Esophagus (tissue), 2 donors: Measurements from ENCODE around the gene FGD6. TPM values are rescaled to one million over a fixed set of nuclear protein-coding genes. Genes with fewer than 3 reads are reported as not detected.
"Not testable (repeated sequence)": the region's sequence is repeated elsewhere in the genome, so short reads cannot be mapped to it uniquely, and the experiment has no call there.

ENCODE experiments used
- H3K27ac ChIP-seq, 2 donors: one replicate each; pipeline ENCODE4 v1.5.1; 2013; ENCODE audit warnings: low read depth in 2 of 2, mild to moderate bottlenecking in 2 of 2, inconsistent platforms in 1 of 2, low read length in 1 of 2, moderate library complexity in 1 of 2
- H3K27me3 ChIP-seq, 2 donors: one replicate each; pipeline ENCODE4 v1.6.1; 2013; ENCODE audit warnings: low read length in 2 of 2, control low read depth in 1 of 2, mild to moderate bottlenecking in 1 of 2; ENCODE audit not compliant: insufficient read depth in 2 of 2, control insufficient read depth in 1 of 2
- H3K36me3 ChIP-seq, 2 donors: one replicate each; pipeline ENCODE4 v1.6.1; 2013; ENCODE audit warnings: low read length in 1 of 2; ENCODE audit not compliant: control insufficient read depth in 2 of 2, insufficient read depth in 2 of 2
- H3K4me1 ChIP-seq, 2 donors: one replicate each; pipeline ENCODE4 v1.6.1; 2013; ENCODE audit warnings: low read length in 1 of 2; ENCODE audit not compliant: control insufficient read depth in 2 of 2, insufficient read depth in 2 of 2
- H3K4me3 ChIP-seq, 2 donors: one replicate each; pipeline ENCODE4 v1.5.1; 2013; ENCODE audit warnings: low read length in 2 of 2, mild to moderate bottlenecking in 2 of 2, low read depth in 1 of 2, moderate library complexity in 1 of 2
- H3K9me3 ChIP-seq, 2 donors: one replicate each; pipeline ENCODE4 v1.6.1; 2013; ENCODE audit warnings: mild to moderate bottlenecking in 2 of 2, low read depth in 1 of 2, low read length in 1 of 2, moderate library complexity in 1 of 2; ENCODE audit not compliant: control insufficient read depth in 2 of 2, insufficient read depth in 1 of 2
- WGBS, 2 donors: extraction: QIAGEN DNeasy Blood & Tissue Kit; methylation state at CpG; one replicate each; pipeline ENCODE4 v1.1.7; 2013; 5-methylcytosine and 5-hydroxymethylcytosine counted together
- polyA plus RNA-seq, 2 donors: library from polyadenylated mRNA; stranded (reverse); fragments of 200-250 nt; gene quantifications; one replicate each; pipeline ENCODE4 v1.2.3, GENCODE V29; 2013
- donor health status: healthy with polysubstance abuse.
- donor health status: Bipolar disorder and iron deficiency.

The FGD6 gene
- polyA plus RNA-seq, 2 donors = 2.2 to 2.3 TPM

DNA sequence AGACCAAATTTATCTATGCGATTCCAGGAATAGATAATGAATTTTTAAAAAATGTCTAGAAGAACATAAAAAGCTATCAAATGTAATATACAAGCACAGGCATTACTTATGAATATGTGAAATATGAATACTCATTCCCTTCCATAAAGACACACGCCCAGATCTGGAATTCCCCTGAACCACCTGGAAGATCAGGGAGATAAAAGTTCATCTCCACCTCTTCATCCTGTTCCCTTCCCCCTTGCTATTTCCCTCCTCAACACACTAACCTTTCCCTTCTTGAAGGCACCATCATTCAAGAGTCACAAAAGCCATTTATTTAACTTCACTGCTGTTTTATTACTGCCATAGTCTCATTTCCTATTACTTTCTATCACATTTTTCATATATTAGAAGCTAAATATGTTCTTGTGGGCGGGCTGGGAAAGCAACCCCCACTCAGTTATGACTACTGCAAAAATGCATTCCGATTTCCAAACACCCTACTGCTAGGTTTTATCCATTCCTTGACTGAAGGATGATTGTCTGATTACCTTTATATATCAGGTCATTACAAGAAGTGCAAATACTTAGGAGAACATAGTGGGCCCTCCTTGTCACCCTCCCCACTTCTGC lies 16.1 kb downstream of the FGD6 start:
- no peaks in the 10 kb centered on the region for H3K36me3 ChIP-seq
- peak overlapping the region; percentile 35 to 59 for H3K27ac ChIP-seq
- no peaks in the 10 kb centered on the region for H3K27me3 ChIP-seq
- no peaks in the 10 kb centered on the region for H3K9me3 ChIP-seq
- H3K4me3 ChIP-seq = no peak overlapping the region
- whole genome bisulfite sequencing, 2 donors = 62 to 65% methylated on average over 4 of the region's 4 CpGs
- peaks cover 0 to 4% of the 10 kb centered on the region in 2 donors for H3K4me1 ChIP-seq

DNA sequence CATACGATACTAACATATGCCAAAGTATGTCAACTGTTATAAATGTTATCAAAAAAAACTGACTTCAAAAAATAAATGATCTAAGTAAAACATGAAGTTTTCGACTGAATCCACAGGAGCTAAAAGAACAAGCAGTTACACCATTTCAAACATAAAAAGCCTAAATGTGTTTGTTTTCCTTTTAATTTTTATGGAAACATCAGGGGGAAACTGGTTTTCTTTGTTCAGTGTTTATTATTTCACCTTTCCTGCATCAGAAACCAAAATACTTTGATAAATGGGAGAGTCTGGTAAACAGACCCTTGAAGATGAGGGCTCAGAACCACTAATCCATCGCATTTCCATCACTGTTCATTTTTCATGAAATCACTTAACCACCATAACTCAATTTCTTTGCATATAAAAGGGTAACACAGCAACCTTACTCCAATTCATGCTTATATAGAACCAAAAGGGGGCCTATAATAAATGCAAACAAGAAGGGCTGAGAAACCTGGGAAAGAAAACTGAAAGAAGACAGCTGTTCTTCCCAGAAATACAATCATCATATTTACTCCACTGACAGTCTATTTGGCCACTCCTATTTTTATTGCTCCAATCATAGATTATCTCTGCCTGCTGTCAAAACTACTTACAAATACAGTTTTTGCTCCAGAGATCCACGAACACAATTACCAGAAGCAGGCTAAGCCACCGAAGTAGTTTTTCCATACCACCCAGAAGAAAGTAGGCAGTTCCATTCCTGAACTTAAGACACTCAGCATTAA lies 17.0 kb downstream of the FGD6 start:
- WGBS, 2 donors = 47% methylated on average over 5 of the region's 5 CpGs
- Histone ChIP-seq H3K4me3 (no peak overlapping the region), H3K9me3 (no peaks in the 10 kb centered on the region), H3K27ac (peak overlapping the region; percentile 61 to 69), H3K36me3 (no peaks in the 10 kb centered on the region), H3K27me3 (no peaks in the 10 kb centered on the region), H3K4me1 (peaks cover 0 to 2% of the 10 kb centered on the region in 2 donors)

DNA sequence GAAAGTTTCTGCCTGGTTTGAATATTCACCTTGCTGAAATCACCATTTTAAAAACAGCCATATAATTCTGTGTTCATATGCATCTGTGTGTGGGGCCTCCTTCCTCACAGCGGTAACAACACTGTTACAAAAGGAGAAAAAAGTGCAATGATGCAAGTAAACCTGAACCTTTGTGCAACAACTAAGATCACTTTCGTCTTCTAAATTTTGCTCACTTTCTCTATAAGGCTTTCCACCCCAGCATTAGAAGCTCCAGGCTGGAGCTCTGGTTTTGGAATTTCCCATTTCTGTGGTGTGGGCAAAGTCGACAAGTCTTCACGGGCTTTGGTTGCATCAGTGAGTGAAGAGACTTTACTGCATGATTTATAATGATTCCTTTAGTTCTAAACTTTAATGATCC lies 18.4 kb downstream of the FGD6 start:
- H3K36me3 ChIP-seq = no peaks in the 10 kb centered on the region
- no peak overlapping the region for H3K27ac ChIP-seq
- H3K4me3 ChIP-seq = no peak overlapping the region
- H3K27me3 ChIP-seq = no peaks in the 10 kb centered on the region
- 47 to 70% methylated on average over 4 of the region's 4 CpGs for WGBS, 2 donors
- no peaks in the 10 kb centered on the region for H3K4me1 ChIP-seq
- H3K9me3 ChIP-seq = no peaks in the 10 kb centered on the region

DNA sequence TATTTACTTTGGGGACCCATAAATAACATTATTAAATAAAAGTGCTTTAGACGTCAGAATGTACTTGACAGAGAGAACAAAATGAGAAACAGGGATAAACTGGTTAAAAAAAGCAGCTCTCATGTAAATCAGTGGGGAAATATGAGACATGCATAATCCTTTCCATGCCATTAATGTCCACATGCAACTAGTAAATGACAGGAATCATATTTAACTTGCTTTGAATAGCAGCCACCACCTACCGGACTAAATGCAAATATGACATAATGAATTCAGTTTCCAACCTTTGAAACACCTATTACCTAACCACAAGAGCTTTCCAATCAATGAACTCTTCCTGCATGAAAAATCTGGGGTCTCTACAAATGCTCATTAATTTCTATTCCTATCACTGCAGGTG lies 19.6 kb downstream of the FGD6 start:
- no peaks in the 10 kb centered on the region for H3K36me3 ChIP-seq
- H3K4me1 ChIP-seq = no peaks in the 10 kb centered on the region
- no peaks in the 10 kb centered on the region for H3K9me3 ChIP-seq
- 61 to 65% methylated on average over 2 of the region's 2 CpGs for WGBS, 2 donors
- H3K27ac ChIP-seq = no peak overlapping the region
- H3K27me3 ChIP-seq = no peaks in the 10 kb centered on the region
- no peak overlapping the region for H3K4me3 ChIP-seq

DNA sequence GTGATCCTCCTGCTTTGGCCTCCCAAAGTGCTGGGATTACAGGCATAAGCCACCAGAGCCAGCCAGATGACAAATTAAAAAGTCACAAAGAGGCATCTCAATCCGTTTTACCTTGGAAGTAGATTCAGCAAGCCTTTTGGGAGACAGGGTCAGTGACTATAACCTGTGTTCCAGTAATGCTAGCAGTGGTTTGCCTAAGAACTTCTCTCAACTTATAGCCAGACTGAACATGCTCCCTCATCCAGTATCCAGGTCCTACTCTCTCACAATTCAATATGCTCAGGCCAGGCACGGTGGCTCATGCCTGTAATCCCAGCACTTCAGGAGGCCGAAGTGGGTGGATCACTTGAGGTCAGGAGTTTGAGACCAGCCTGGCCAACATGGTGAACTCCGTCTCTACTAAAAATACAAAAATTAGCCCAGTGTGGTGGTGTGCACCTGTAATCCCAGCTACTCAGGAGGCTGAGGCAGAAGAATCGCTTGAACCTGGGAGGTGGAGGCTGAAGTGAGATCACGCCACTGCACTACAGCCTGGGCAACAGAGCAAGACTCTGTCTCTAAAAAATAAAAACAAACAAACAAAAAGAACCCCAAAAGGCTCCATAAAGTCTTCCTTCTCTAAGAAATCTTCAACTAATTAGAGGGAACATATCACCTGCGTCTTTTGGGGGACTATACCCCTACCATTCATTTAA lies 20.2 kb downstream of the FGD6 start:
- H3K27ac ChIP-seq, H3K9me3 ChIP-seq, H3K4me1 ChIP-seq, H3K27me3 ChIP-seq, H3K4me3 ChIP-seq, H3K36me3 ChIP-seq: not testable (repeated sequence)
- WGBS, 2 donors = 92% methylated on average over 7 of the region's 7 CpGs

DNA sequence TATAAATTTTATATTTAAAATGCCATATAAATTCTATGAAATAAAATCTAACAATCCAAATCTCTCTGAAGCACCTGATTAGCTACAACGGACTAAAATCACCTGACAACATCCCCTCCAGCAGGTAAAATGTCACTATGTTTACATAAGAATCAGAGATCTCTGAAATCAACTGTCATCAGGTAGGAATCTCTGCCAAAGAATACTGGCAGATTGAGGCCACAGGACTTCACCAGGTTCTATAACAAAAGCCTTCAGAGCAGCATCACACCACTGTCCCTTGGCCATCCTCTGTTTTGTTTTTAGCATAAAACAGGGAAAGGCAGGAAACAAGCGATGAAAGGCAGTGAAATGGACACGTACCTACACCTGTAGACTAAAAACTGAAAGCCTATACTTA lies 22.1 kb downstream of the FGD6 start:
- H3K27ac ChIP-seq = no peak overlapping the region

DNA sequence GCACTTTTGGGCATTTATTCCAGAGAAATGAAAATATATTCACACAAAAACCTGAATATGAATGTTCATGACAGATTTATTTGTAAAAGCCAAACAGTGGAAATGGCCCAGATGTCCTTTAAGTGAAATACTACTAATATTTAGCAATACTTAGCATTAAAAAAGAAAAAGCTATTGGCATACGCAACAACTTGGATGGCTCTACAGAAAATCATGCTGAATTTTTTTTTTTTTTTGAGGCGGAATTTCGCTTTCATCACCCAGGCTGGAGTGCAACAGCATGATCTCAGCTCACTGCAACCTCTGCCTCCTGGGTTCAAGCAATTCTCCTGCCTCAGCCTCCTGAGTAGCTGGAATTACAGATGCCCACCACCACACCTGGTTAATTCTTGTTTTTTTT lies 24.1 kb downstream of the FGD6 start:
- WGBS, 2 donors = 89 to 95% methylated on average over 3 of the region's 3 CpGs
- Histone ChIP-seq H3K27me3 (no peaks in the 10 kb centered on the region), H3K36me3 (no peaks in the 10 kb centered on the region), H3K4me1 (no peaks in the 10 kb centered on the region), H3K4me3 (no peak overlapping the region), H3K27ac (no peak overlapping the region), H3K9me3 (no peaks in the 10 kb centered on the region)

More for the DNA sequence above, 22.1 kb downstream of the FGD6 start:
- Histone ChIP-seq H3K27me3 (no peaks in the 10 kb centered on the region), H3K36me3 (no peaks in the 10 kb centered on the region), H3K4me3 (no peak overlapping the region), H3K9me3 (no peaks in the 10 kb centered on the region), H3K4me1 (no peaks in the 10 kb centered on the region)
- 83 to 85% methylated on average over 3 of the region's 3 CpGs for WGBS, 2 donors

DNA sequence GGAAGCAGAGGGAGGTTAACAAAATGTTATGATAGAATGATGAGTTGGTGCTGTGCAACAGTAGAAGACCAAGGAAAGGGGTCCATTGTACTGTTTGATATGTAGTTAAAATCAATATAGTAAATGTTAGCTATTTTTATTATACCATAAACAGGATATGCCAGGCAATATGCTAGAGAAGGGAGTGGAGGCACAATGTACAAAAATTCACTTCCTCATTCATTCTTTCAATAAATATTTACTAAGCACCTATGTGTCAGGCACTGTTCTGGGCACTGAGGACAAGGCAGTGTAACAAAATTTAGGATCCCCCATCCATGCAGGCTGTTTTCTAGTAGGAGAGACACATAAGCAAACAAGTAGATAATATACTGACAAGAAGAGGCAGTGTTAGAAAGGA lies 25.0 kb downstream of the FGD6 start:
- Histone ChIP-seq H3K27me3 (no peaks in the 10 kb centered on the region), H3K4me3 (no peak overlapping the region), H3K36me3 (no peaks in the 10 kb centered on the region), H3K4me1 (no peaks in the 10 kb centered on the region), H3K9me3 (no peaks in the 10 kb centered on the region), H3K27ac (no peak overlapping the region)

DNA sequence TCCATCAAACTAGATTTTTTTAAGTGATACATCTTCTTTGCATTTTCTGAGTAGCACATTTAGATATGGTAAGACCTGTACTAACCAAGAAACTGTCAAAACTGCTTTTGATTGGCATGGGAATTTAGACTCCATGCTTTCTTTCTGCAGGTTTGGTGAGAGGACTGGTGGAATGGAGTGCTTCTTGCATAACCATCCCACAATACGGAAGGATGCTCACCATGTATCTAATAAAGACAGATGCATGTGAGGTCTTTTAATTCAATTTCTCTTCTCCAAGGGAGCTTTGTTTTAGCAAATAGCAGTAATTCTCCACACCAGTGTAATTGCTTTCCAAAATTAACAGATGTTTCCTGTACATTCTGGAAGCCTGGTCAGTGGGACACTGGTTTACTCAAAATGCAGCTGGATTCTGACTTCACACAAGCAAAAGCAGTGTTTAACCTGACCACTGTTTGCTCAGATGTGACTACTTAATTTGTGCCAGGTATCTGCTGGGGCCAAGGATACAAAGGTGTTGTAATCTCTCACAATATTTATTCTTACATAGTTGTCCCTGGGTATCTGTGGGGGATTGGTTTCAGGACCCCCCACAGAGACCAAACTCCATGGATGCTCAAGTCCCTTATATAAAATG lies 26.1 kb downstream of the FGD6 start:
- H3K27me3 ChIP-seq = no peaks in the 10 kb centered on the region
- H3K4me1 ChIP-seq = no peaks in the 10 kb centered on the region
- no peak overlapping the region for H3K27ac ChIP-seq
- H3K36me3 ChIP-seq = no peaks in the 10 kb centered on the region
- H3K4me3 ChIP-seq = no peak overlapping the region
- WGBS, 2 donors = 88% methylated on average over 1 of the region's 1 CpG
- H3K9me3 ChIP-seq = no peaks in the 10 kb centered on the region
